WTC11 (cell line): ENCODE data around the gene SVBP. TPM values are rescaled to one million over a fixed set of nuclear protein-coding genes. Genes with fewer than 3 reads are reported as not detected.

ENCODE experiments used
- ATAC-seq: fragments of 200-7000 bp; cut with Tn5 transposase; 2 replicates; pipeline ENCODE4 v1.10.0; 2021; ENCODE audit warnings: mild to moderate bottlenecking, moderate library complexity
- CTCF ChIA-PET: fragments of 300-600 bp; sonication (Branson Sonifier 250); formaldehyde crosslinking; loops from one replicate; lab custom pipeline; 2021; ENCODE audit warnings: antibody characterized with exemption; lab: Charles Lee
- POLR2A ChIA-PET: fragments of 350-600 bp; sonication (Branson Sonifier 250); formaldehyde crosslinking; loops from one replicate; lab custom pipeline; 2021; ENCODE audit warnings: antibody characterized with exemption; lab: Charles Lee
- DNase-seq: peaks from one replicate; pipeline ENCODE4 v3.0.0; 2021; ENCODE audit warnings: low spot score
- H3K27ac Mint-ChIP-seq: 2 replicates; pipeline ENCODE4 v1.8.0; 2021; ENCODE audit warnings: mixed read lengths
- H3K27me3 Mint-ChIP-seq: 2 replicates; pipeline ENCODE4 v1.8.0; 2021; ENCODE audit warnings: low read depth, mild to moderate bottlenecking, moderate library complexity, mixed read lengths
- H3K36me3 Mint-ChIP-seq: 2 replicates; pipeline ENCODE4 v1.8.0; 2021; ENCODE audit warnings: mixed read lengths
- H3K4me1 Mint-ChIP-seq: 2 replicates; pipeline ENCODE4 v1.8.0; 2022; ENCODE audit warnings: mixed read lengths
- H3K4me3 Mint-ChIP-seq: 2 replicates; pipeline ENCODE4 v1.8.0; 2021; ENCODE audit warnings: mild to moderate bottlenecking, moderate library complexity, mixed read lengths
- H3K9me3 Mint-ChIP-seq: 2 replicates; pipeline ENCODE4 v1.8.0; 2021; ENCODE audit warnings: mixed read lengths
- FOXP1 ChIP-seq: sonication (generic); formaldehyde crosslinking; IDR thresholded peaks from 2 replicates; pipeline ENCODE4 v1.8.0; 2022; ENCODE audit warnings: missing genetic modification reagents, mild to moderate bottlenecking, moderate library complexity, borderline replicate concordance
- NR2C2 ChIP-seq: sonication (generic); formaldehyde crosslinking; IDR thresholded peaks from 2 replicates; pipeline ENCODE4 v1.8.0; 2022; ENCODE audit warnings: mild to moderate bottlenecking, missing genetic modification reagents
- SOX15 ChIP-seq: fragments of 250-450 bp; sonication (Bioruptor Pico); IDR thresholded peaks from 2 replicates; pipeline ENCODE4 v1.9.0; 2021; ENCODE audit warnings: mild to moderate bottlenecking
- TEAD1 ChIP-seq: sonication (generic); formaldehyde crosslinking; IDR thresholded peaks from 2 replicates; pipeline ENCODE4 v1.8.0; 2022; ENCODE audit warnings: mild to moderate bottlenecking, missing genetic modification reagents
- total RNA-seq: library from RNA; stranded (reverse); gene quantifications from 3 replicates; pipeline ENCODE4 v1.2.3, GENCODE V29; 2021
- TF ChIP-seq, protein P1 (sequence below): fragments of 250-450 bp; sonication (Bioruptor Pico); IDR thresholded peaks from 2 replicates; pipeline ENCODE4 v1.8.0; 2021; ENCODE audit warnings: mild to moderate bottlenecking
- TF ChIP-seq, protein P2 (sequence below): fragments of 250-450 bp; sonication (Bioruptor Pico); IDR thresholded peaks from 2 replicates; pipeline ENCODE4 v2.1.2; 2022; ENCODE audit warnings: mild to moderate bottlenecking, moderate library complexity
- TF ChIP-seq, protein P3 (sequence below): sonication (generic); formaldehyde crosslinking; IDR thresholded peaks from 2 replicates; pipeline ENCODE4 v1.8.1; 2023; ENCODE audit warnings: mild to moderate bottlenecking, missing genetic modification reagents
- TF ChIP-seq, protein P4 (sequence below): sonication (generic); formaldehyde crosslinking; IDR thresholded peaks from 2 replicates; pipeline ENCODE4 v1.8.0; 2022; ENCODE audit warnings: missing genetic modification reagents
- TF ChIP-seq, protein P5 (sequence below): sonication (generic); formaldehyde crosslinking; IDR thresholded peaks from 2 replicates; pipeline ENCODE4 v1.8.1; 2022; ENCODE audit warnings: missing genetic modification reagents, borderline replicate concordance
- TF ChIP-seq, protein P6 (sequence below): sonication (generic); formaldehyde crosslinking; IDR thresholded peaks from 2 replicates; pipeline ENCODE4 v1.8.0; 2022; ENCODE audit warnings: mild to moderate bottlenecking, missing genetic modification reagents
- TF ChIP-seq, protein P7 (sequence below): sonication (generic); formaldehyde crosslinking; IDR thresholded peaks from 2 replicates; pipeline ENCODE4 v1.8.1; 2023; ENCODE audit warnings: mild to moderate bottlenecking, moderate library complexity, missing genetic modification reagents

SVBP gene
- total RNA-seq, 1 experiment from 2014 or later: 28.7 TPM

DNA sequence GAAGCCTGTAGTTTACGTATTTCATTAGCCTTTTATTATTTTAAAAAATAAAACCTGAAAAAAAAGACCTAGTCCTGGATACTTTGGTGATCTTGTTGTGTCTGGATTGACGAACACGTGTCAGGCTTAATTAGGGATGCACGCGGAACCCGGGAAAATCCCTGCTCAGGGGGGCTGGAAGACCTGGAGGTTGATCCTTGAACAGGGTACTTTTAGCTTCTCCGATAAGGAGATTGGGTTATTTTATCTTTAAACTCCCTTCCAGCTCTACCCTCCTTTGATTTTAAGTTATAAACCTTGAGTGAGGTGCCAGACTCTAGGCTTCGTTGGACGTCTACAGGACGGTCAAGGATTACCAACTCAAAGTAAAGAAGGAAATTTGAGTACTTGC lies 28.7 kb upstream of the SVBP start:
- Mint-ChIP-seq H3K27ac (peak overlapping the region; percentile 90), H3K4me1 (peaks cover 24% of the 10 kb centered on the region)

DNA sequence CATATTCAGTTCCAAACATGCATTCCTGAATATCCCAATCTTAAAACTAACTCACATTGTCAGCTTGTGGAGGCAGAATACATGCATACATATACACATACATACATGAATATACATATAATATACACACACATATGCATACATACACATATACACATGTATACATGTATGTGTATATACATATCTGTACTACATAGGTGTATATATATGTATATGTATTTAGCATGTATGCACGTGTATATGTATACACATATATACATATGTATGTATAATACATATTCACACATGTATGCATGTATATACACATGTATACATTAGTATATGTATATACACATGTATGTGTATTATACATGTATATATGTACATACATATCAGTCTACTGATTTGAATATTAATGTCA lies 28.0 kb upstream of the SVBP start:
- H3K27me3 Mint-ChIP-seq: no peaks in the 10 kb centered on the region
- no peak for ATAC-seq
- POLR2A ChIA-PET: interaction anchor here (1.1 kb wide), 1 partner anchor 513 kb away, joined by 3 read pairs; no protein-coding TSS in a partner anchor
- peaks cover 18% of the 10 kb centered on the region for H3K36me3 Mint-ChIP-seq
- peaks cover 24% of the 10 kb centered on the region for H3K4me1 Mint-ChIP-seq
- no peak overlapping the region for H3K4me3 Mint-ChIP-seq
- TF ChIP-seq SOX15 (CRISPR knock-in tag) (no peak), FOXP1 (CRISPR knock-in tag) (no peak)
- TF ChIP-seq, protein P1, sequence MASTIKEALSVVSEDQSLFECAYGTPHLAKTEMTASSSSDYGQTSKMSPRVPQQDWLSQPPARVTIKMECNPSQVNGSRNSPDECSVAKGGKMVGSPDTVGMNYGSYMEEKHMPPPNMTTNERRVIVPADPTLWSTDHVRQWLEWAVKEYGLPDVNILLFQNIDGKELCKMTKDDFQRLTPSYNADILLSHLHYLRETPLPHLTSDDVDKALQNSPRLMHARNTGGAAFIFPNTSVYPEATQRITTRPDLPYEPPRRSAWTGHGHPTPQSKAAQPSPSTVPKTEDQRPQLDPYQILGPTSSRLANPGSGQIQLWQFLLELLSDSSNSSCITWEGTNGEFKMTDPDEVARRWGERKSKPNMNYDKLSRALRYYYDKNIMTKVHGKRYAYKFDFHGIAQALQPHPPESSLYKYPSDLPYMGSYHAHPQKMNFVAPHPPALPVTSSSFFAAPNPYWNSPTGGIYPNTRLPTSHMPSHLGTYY (CRISPR knock-in tag): no peak
- no peaks in the 10 kb centered on the region for H3K9me3 Mint-ChIP-seq
- no peak overlapping the region for H3K27ac Mint-ChIP-seq
- CTCF ChIA-PET: interaction anchor here (1.1 to 2.0 kb wide), 3 partner anchors 78 to 382 kb away, joined by 3 to 21 read pairs (median 21); partner anchors contain the start of genes C1orf50 and P3H1
- DNase-seq: no peak

More for the DNA sequence above, 28.7 kb upstream of the SVBP start:
- Mint-ChIP-seq H3K27me3 (no peaks in the 10 kb centered on the region), H3K9me3 (no peaks in the 10 kb centered on the region), H3K4me3 (peak overlapping the region; percentile 95), H3K36me3 (peaks cover 25% of the 10 kb centered on the region)
- ChIA-PET CTCF (interaction anchor here (0.6 to 3.3 kb wide), 33 partner anchors 8 to 440 kb away, joined by 3 to 21 read pairs (median 5); partner anchors contain the start of genes C1orf210, C1orf50, CFAP57 and EBNA1BP2), POLR2A (interaction anchor here (0.5 to 1.2 kb wide), 9 partner anchors 21 to 569 kb away, joined by 3 to 8 read pairs (median 3); partner anchors contain the start of genes C1orf50, CLDN19 and P3H1)
- ATAC-seq (no peak), DNase-seq (no peak)
- TF ChIP-seq, protein P2, sequence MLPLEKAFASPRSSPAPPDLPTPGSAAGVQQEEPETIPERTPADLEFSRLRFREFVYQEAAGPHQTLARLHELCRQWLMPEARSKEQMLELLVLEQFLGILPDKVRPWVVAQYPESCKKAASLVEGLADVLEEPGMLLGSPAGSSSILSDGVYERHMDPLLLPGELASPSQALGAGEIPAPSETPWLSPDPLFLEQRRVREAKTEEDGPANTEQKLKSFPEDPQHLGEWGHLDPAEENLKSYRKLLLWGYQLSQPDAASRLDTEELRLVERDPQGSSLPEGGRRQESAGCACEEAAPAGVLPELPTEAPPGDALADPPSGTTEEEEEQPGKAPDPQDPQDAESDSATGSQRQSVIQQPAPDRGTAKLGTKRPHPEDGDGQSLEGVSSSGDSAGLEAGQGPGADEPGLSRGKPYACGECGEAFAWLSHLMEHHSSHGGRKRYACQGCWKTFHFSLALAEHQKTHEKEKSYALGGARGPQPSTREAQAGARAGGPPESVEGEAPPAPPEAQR (CRISPR knock-in tag): no peak
- no peak for TF ChIP-seq TEAD1
- TF ChIP-seq, protein P3, sequence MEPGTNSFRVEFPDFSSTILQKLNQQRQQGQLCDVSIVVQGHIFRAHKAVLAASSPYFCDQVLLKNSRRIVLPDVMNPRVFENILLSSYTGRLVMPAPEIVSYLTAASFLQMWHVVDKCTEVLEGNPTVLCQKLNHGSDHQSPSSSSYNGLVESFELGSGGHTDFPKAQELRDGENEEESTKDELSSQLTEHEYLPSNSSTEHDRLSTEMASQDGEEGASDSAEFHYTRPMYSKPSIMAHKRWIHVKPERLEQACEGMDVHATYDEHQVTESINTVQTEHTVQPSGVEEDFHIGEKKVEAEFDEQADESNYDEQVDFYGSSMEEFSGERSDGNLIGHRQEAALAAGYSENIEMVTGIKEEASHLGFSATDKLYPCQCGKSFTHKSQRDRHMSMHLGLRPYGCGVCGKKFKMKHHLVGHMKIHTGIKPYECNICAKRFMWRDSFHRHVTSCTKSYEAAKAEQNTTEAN: no peak
- TF ChIP-seq, protein P4, sequence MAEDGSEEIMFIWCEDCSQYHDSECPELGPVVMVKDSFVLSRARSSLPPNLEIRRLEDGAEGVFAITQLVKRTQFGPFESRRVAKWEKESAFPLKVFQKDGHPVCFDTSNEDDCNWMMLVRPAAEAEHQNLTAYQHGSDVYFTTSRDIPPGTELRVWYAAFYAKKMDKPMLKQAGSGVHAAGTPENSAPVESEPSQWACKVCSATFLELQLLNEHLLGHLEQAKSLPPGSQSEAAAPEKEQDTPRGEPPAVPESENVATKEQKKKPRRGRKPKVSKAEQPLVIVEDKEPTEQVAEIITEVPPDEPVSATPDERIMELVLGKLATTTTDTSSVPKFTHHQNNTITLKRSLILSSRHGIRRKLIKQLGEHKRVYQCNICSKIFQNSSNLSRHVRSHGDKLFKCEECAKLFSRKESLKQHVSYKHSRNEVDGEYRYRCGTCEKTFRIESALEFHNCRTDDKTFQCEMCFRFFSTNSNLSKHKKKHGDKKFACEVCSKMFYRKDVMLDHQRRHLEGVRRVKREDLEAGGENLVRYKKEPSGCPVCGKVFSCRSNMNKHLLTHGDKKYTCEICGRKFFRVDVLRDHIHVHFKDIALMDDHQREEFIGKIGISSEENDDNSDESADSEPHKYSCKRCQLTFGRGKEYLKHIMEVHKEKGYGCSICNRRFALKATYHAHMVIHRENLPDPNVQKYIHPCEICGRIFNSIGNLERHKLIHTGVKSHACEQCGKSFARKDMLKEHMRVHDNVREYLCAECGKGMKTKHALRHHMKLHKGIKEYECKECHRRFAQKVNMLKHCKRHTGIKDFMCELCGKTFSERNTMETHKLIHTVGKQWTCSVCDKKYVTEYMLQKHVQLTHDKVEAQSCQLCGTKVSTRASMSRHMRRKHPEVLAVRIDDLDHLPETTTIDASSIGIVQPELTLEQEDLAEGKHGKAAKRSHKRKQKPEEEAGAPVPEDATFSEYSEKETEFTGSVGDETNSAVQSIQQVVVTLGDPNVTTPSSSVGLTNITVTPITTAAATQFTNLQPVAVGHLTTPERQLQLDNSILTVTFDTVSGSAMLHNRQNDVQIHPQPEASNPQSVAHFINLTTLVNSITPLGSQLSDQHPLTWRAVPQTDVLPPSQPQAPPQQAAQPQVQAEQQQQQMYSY: 0 out of 2 replicates have a peak, but pooled peaks have one; percentile 57
- TF ChIP-seq, protein P5, sequence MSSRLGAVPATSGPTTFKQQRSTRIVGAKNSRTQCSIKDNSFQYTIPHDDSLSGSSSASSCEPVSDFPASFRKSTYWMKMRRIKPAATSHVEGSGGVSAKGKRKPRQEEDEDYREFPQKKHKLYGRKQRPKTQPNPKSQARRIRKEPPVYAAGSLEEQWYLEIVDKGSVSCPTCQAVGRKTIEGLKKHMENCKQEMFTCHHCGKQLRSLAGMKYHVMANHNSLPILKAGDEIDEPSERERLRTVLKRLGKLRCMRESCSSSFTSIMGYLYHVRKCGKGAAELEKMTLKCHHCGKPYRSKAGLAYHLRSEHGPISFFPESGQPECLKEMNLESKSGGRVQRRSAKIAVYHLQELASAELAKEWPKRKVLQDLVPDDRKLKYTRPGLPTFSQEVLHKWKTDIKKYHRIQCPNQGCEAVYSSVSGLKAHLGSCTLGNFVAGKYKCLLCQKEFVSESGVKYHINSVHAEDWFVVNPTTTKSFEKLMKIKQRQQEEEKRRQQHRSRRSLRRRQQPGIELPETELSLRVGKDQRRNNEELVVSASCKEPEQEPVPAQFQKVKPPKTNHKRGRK: no peak
- TF ChIP-seq NR2C2: no peak
- TF ChIP-seq, protein P6, sequence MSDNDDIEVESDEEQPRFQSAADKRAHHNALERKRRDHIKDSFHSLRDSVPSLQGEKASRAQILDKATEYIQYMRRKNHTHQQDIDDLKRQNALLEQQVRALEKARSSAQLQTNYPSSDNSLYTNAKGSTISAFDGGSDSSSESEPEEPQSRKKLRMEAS: peak; percentile 50; the same call in 1 of the 2 replicates
- TF ChIP-seq, protein P7, sequence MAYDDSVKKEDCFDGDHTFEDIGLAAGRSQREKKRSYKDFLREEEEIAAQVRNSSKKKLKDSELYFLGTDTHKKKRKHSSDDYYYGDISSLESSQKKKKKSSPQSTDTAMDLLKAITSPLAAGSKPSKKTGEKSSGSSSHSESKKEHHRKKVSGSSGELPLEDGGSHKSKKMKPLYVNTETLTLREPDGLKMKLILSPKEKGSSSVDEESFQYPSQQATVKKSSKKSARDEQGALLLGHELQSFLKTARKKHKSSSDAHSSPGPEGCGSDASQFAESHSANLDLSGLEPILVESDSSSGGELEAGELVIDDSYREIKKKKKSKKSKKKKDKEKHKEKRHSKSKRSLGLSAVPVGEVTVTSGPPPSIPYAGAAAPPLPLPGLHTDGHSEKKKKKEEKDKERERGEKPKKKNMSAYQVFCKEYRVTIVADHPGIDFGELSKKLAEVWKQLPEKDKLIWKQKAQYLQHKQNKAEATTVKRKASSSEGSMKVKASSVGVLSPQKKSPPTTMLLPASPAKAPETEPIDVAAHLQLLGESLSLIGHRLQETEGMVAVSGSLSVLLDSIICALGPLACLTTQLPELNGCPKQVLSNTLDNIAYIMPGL (CRISPR knock-in tag): 0 out of 2 replicates have a peak, but pooled peaks have one; percentile 1
